ENCODE results near the gene LRRC31.
A peak's percentile ranks its signal among the peaks of the same experiment; 100 is the strongest.

LRRC31 gene

GRCh38 chr3:169836942-169837275 lies 32.8 kb downstream of the LRRC31 start:
- Histone ChIP-seq H4K20me1 (ENCODE audit: control insufficient read depth, insufficient read depth, low read depth, low read length) (no peaks in the 10 kb centered on the region), H3K9me2 (replicated peaks; ENCODE audit: control insufficient read depth, low read length) (no peaks in the 10 kb centered on the region), H3K4me3 (ENCODE audit: low read length) (no peak overlapping the region), H3F3A (ENCODE audit: control insufficient read depth, insufficient read depth) (peaks cover 11% of the 10 kb centered on the region), H3K79me2 (ENCODE audit: control insufficient read depth, low read length) (no peaks in the 10 kb centered on the region), H3K27ac (ENCODE audit: low read depth, low read length) (no peak overlapping the region), H3K4me2 (ENCODE audit: low read length) (no peak overlapping the region), H3K9me3 (ENCODE audit: control insufficient read depth, insufficient read depth, low read length) (no peaks in the 10 kb centered on the region), H3K36me3 (ENCODE audit: control insufficient read depth, low read length) (peaks cover 10% of the 10 kb centered on the region), H3K27me3 (ENCODE audit: control insufficient read depth, low read length) (no peaks in the 10 kb centered on the region), H3K4me1 (ENCODE audit: control insufficient read depth, low read length) (peaks cover 54% of the 10 kb centered on the region)
- no peak for TF ChIP-seq CTCF (IDR thresholded peaks at IDR 0.05; ENCODE audit: low read depth, low read length, poor library complexity, severe bottlenecking)
- no peak for TF ChIP-seq EZH2phosphoT487 (IDR thresholded peaks at IDR 0.05; ENCODE audit: borderline replicate concordance, low read length)

GRCh38 chr3:169836078-169836941 lies 33.4 kb downstream of the LRRC31 start:
- no peak overlapping the region for H3K4me3 ChIP-seq (ENCODE audit: low read length)

GRCh38 chr3:169835533-169835932 lies 34.2 kb downstream of the LRRC31 start:
- no peak for TF ChIP-seq CTCF (IDR thresholded peaks at IDR 0.05; ENCODE audit: low read depth, low read length, poor library complexity, severe bottlenecking)
- TF ChIP-seq EZH2phosphoT487 (IDR thresholded peaks at IDR 0.05; ENCODE audit: borderline replicate concordance, low read length) = no peak
- Histone ChIP-seq H3K79me2 (ENCODE audit: control insufficient read depth, low read length) (no peaks in the 10 kb centered on the region), H4K20me1 (ENCODE audit: control insufficient read depth, insufficient read depth, low read depth, low read length) (no peaks in the 10 kb centered on the region), H3K9me2 (replicated peaks; ENCODE audit: control insufficient read depth, low read length) (no peaks in the 10 kb centered on the region), H3K36me3 (ENCODE audit: control insufficient read depth, low read length) (peaks cover 10% of the 10 kb centered on the region), H3K4me1 (ENCODE audit: control insufficient read depth, low read length) (peaks cover 41% of the 10 kb centered on the region), H3F3A (ENCODE audit: control insufficient read depth, insufficient read depth) (peaks cover 3% of the 10 kb centered on the region; the same call in 1 of the 2 replicates), H3K9me3 (ENCODE audit: control insufficient read depth, insufficient read depth, low read length) (no peaks in the 10 kb centered on the region), H3K4me3 (ENCODE audit: low read length) (no peak overlapping the region), H3K27ac (ENCODE audit: low read depth, low read length) (peak overlapping the region; percentile 22; the same call in 1 of the 2 replicates), H3K4me2 (ENCODE audit: low read length) (peak overlapping the region; percentile 33; the same call in 1 of the 2 replicates), H3K27me3 (ENCODE audit: control insufficient read depth, low read length) (no peaks in the 10 kb centered on the region)

More at GRCh38 chr3:169836078-169836941, 33.4 kb downstream of the LRRC31 start:
- TF ChIP-seq CTCF (IDR thresholded peaks at IDR 0.05; ENCODE audit: low read depth, low read length, poor library complexity, severe bottlenecking) (no peak), EZH2phosphoT487 (IDR thresholded peaks at IDR 0.05; ENCODE audit: borderline replicate concordance, low read length) (no peak)
- peak overlapping the region; percentile 33 for H3K4me2 ChIP-seq (ENCODE audit: low read length)
- peaks cover 49% of the 10 kb centered on the region for H3K4me1 ChIP-seq (ENCODE audit: control insufficient read depth, low read length)
- no peaks in the 10 kb centered on the region for H3K9me2 ChIP-seq (replicated peaks; ENCODE audit: control insufficient read depth, low read length)
- H3F3A ChIP-seq (ENCODE audit: control insufficient read depth, insufficient read depth) = peaks cover 9% of the 10 kb centered on the region; the same call in 1 of the 2 replicates
- no peaks in the 10 kb centered on the region for H4K20me1 ChIP-seq (ENCODE audit: control insufficient read depth, insufficient read depth, low read depth, low read length)
- H3K36me3 ChIP-seq (ENCODE audit: control insufficient read depth, low read length) = peaks cover 10% of the 10 kb centered on the region
- no peaks in the 10 kb centered on the region for H3K79me2 ChIP-seq (ENCODE audit: control insufficient read depth, low read length)
- H3K9me3 ChIP-seq (ENCODE audit: control insufficient read depth, insufficient read depth, low read length) = no peaks in the 10 kb centered on the region
- peak overlapping the region; percentile 22 for H3K27ac ChIP-seq (ENCODE audit: low read depth, low read length)
- H3K27me3 ChIP-seq (ENCODE audit: control insufficient read depth, low read length) = no peaks in the 10 kb centered on the region

Data from DOHH2 (cell line).